Measurements from ENCODE around the gene IGFN1.
"Not testable (repeated sequence)": the region's sequence is repeated elsewhere in the genome, so short reads cannot be mapped to it uniquely, and the experiment has no call there.

IGFN1 gene

GRCh38 chr1:201239646-201240045 lies 49.0 kb downstream of the IGFN1 start:
- H4K8ac ChIP-seq (ENCODE audit: low read length); H2AFZ ChIP-seq (ENCODE audit: low read depth, low read length); H2BK15ac ChIP-seq (ENCODE audit: low read depth, poor library complexity, severe bottlenecking): not testable (repeated sequence)

DNA sequence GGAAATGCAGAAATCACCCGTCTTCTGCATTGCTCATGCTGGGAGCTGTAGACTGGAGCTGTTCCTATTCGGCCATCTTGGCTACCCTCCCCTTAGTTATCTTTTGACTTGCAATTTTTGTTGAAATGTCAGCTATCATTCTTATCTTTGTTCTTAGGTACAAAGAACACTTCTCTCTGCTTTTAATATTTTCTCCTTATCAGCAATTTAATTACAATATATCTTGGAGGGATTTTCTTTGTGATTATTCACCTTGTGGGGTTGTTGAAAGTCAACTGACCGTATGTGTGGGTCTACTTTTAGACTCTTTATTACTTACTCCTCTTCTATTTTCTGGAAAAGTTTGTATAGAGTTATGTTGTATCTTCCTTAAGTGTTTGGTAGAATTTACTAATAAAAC lies 49.5 kb downstream of the IGFN1 start:
- H3K27me3 ChIP-seq (ENCODE audit: control insufficient read depth in 1 of 2, insufficient read depth in 1 of 2, low read length in 2 of 2): peaks cover 0 to 25% of the 10 kb centered on the region in 2 experiments
- no peak overlapping the region for H2BK120ac ChIP-seq (ENCODE audit: low read depth, low read length)
- no CpG with 5 or more reads among the region's 3 CpGs for WGBS
- no peak overlapping the region for H3K9ac ChIP-seq (ENCODE audit: low read length)
- no peak overlapping the region for H3K27ac ChIP-seq (ENCODE audit: low read length, poor library complexity, severe bottlenecking)
- H4K91ac ChIP-seq (ENCODE audit: low read length): no peak overlapping the region
- no peak overlapping the region for H2BK5ac ChIP-seq (ENCODE audit: low read depth, low read length, poor library complexity, severe bottlenecking)
- H3K4me1 ChIP-seq (ENCODE audit: control insufficient read depth, insufficient read depth, low read depth, low read length): no peaks in the 10 kb centered on the region
- no peaks in the 10 kb centered on the region for H3K79me1 ChIP-seq (replicated peaks; ENCODE audit: low read length, poor library complexity, severe bottlenecking)
- H3K4me3 ChIP-seq (ENCODE audit: insufficient read depth in 1 of 2, low read depth in 1 of 2, low read length in 2 of 2): no peak overlapping the region
- no peak overlapping the region for H2BK12ac ChIP-seq (ENCODE audit: low read length in 2 of 2)
- no peak overlapping the region for H3K18ac ChIP-seq (ENCODE audit: low read depth in 1 of 2, low read length in 2 of 2)
- no peak overlapping the region for H2AK5ac ChIP-seq (ENCODE audit: low read length, severe bottlenecking)
- H3K9me3 ChIP-seq (ENCODE audit: control insufficient read depth, low read length): no peaks in the 10 kb centered on the region
- H3K36me3 ChIP-seq (ENCODE audit: control insufficient read depth in 1 of 2, insufficient read depth in 2 of 2, low read depth in 1 of 2, low read length in 2 of 2): no peaks in the 10 kb centered on the region
- H2AFZ ChIP-seq (ENCODE audit: low read depth, low read length): no peak overlapping the region
- no peak overlapping the region for H3K14ac ChIP-seq (ENCODE audit: low read length in 2 of 2)
- no peak overlapping the region for H3K4ac ChIP-seq (ENCODE audit: low read depth in 1 of 2, low read length in 2 of 2)
- DNase-seq: no peak
- no peak overlapping the region for H2BK15ac ChIP-seq (ENCODE audit: low read depth, poor library complexity, severe bottlenecking)
- no peak overlapping the region for H3K4me2 ChIP-seq (ENCODE audit: low read length, poor library complexity, severe bottlenecking)
- no peak overlapping the region for H3K23ac ChIP-seq (ENCODE audit: low read length in 2 of 2)
- no peak overlapping the region for H4K8ac ChIP-seq (ENCODE audit: low read length)

More at GRCh38 chr1:201239646-201240045, 49.0 kb downstream of the IGFN1 start:
- H3K9me3 ChIP-seq (ENCODE audit: control insufficient read depth, low read length); H3K79me1 ChIP-seq (replicated peaks; ENCODE audit: low read length, poor library complexity, severe bottlenecking); H3K23ac ChIP-seq (ENCODE audit: low read length in 2 of 2); H2AK5ac ChIP-seq (ENCODE audit: low read length, severe bottlenecking); H2BK12ac ChIP-seq (ENCODE audit: low read length in 2 of 2); H3K27ac ChIP-seq (ENCODE audit: low read length, poor library complexity, severe bottlenecking); H2BK5ac ChIP-seq (ENCODE audit: low read depth, low read length, poor library complexity, severe bottlenecking); H3K36me3 ChIP-seq (ENCODE audit: control insufficient read depth in 1 of 2, insufficient read depth in 2 of 2, low read depth in 1 of 2, low read length in 2 of 2); H3K4me1 ChIP-seq (ENCODE audit: control insufficient read depth, insufficient read depth, low read depth, low read length); H3K9ac ChIP-seq (ENCODE audit: low read length); DNase-seq; H3K4ac ChIP-seq (ENCODE audit: low read depth in 1 of 2, low read length in 2 of 2); H3K18ac ChIP-seq (ENCODE audit: low read depth in 1 of 2, low read length in 2 of 2); H4K91ac ChIP-seq (ENCODE audit: low read length); H2BK120ac ChIP-seq (ENCODE audit: low read depth, low read length); H3K4me2 ChIP-seq (ENCODE audit: low read length, poor library complexity, severe bottlenecking); H3K14ac ChIP-seq (ENCODE audit: low read length in 2 of 2); H3K4me3 ChIP-seq (ENCODE audit: insufficient read depth in 1 of 2, low read depth in 1 of 2, low read length in 2 of 2): not testable (repeated sequence)
- 78% methylated on average over 9 of the region's 11 CpGs for WGBS
- H3K27me3 ChIP-seq (ENCODE audit: control insufficient read depth in 1 of 2, insufficient read depth in 1 of 2, low read length in 2 of 2): peaks cover 0 to 25% of the 10 kb centered on the region in 2 experiments

- H2BK5ac ChIP-seq (ENCODE audit: low read depth, low read length, poor library complexity, severe bottlenecking): no peak overlapping the region
- no peak overlapping the region for H2BK120ac ChIP-seq (ENCODE audit: low read depth, low read length)
- no peak overlapping the region for H2BK15ac ChIP-seq (ENCODE audit: low read depth, poor library complexity, severe bottlenecking)
- no peak overlapping the region for H3K27ac ChIP-seq (ENCODE audit: low read length, poor library complexity, severe bottlenecking)
- no peak overlapping the region for H2BK12ac ChIP-seq (ENCODE audit: low read length in 2 of 2)
- no peak overlapping the region for H2AFZ ChIP-seq (ENCODE audit: low read depth, low read length)
- no peak overlapping the region for H4K91ac ChIP-seq (ENCODE audit: low read length)
- H3K9me3 ChIP-seq (ENCODE audit: control insufficient read depth, low read length): no peaks in the 10 kb centered on the region
- no peak overlapping the region for H3K14ac ChIP-seq (ENCODE audit: low read length in 2 of 2)
- H3K4me2 ChIP-seq (ENCODE audit: low read length, poor library complexity, severe bottlenecking): no peak overlapping the region
- H2AK5ac ChIP-seq (ENCODE audit: low read length, severe bottlenecking): no peak overlapping the region
- no peaks in the 10 kb centered on the region for H3K36me3 ChIP-seq (ENCODE audit: control insufficient read depth in 1 of 2, insufficient read depth in 2 of 2, low read depth in 1 of 2, low read length in 2 of 2)
- no peak overlapping the region for H3K4ac ChIP-seq (ENCODE audit: low read depth in 1 of 2, low read length in 2 of 2)
- H4K8ac ChIP-seq (ENCODE audit: low read length): no peak overlapping the region
- no CpG with 5 or more reads among the region's 2 CpGs for WGBS
- peaks cover 0 to 29% of the 10 kb centered on the region in 2 experiments for H3K27me3 ChIP-seq (ENCODE audit: control insufficient read depth in 1 of 2, insufficient read depth in 1 of 2, low read length in 2 of 2)
- no peak overlapping the region for H3K4me3 ChIP-seq (ENCODE audit: insufficient read depth in 1 of 2, low read depth in 1 of 2, low read length in 2 of 2)
- no peak overlapping the region for H3K23ac ChIP-seq (ENCODE audit: low read length in 2 of 2)
- no peak for DNase-seq
- no peaks in the 10 kb centered on the region for H3K4me1 ChIP-seq (ENCODE audit: control insufficient read depth, insufficient read depth, low read depth, low read length)
- no peak overlapping the region for H3K18ac ChIP-seq (ENCODE audit: low read depth in 1 of 2, low read length in 2 of 2)
- H3K9ac ChIP-seq (ENCODE audit: low read length): no peak overlapping the region
- no peaks in the 10 kb centered on the region for H3K79me1 ChIP-seq (replicated peaks; ENCODE audit: low read length, poor library complexity, severe bottlenecking)
Observed at GRCh38 chr1:201241736-201242135, 51.1 kb downstream of the IGFN1 start.

GRCh38 chr1:201245082-201245481 lies 54.5 kb downstream of the IGFN1 start:
- no peaks in the 10 kb centered on the region for H3K36me3 ChIP-seq (ENCODE audit: control insufficient read depth in 1 of 2, insufficient read depth in 2 of 2, low read depth in 1 of 2, low read length in 2 of 2)
- no peak overlapping the region for H2BK15ac ChIP-seq (ENCODE audit: low read depth, poor library complexity, severe bottlenecking)
- H3K27ac ChIP-seq (ENCODE audit: low read length, poor library complexity, severe bottlenecking): no peak overlapping the region
- no peak overlapping the region for H3K4ac ChIP-seq (ENCODE audit: low read depth in 1 of 2, low read length in 2 of 2)
- no peak overlapping the region for H3K14ac ChIP-seq (ENCODE audit: low read length in 2 of 2)
- H3K18ac ChIP-seq (ENCODE audit: low read depth in 1 of 2, low read length in 2 of 2): no peak overlapping the region
- no peaks in the 10 kb centered on the region for H3K79me1 ChIP-seq (replicated peaks; ENCODE audit: low read length, poor library complexity, severe bottlenecking)
- no peak overlapping the region for H4K8ac ChIP-seq (ENCODE audit: low read length)
- H3K27me3 ChIP-seq (ENCODE audit: control insufficient read depth in 1 of 2, insufficient read depth in 1 of 2, low read length in 2 of 2): peaks cover 0 to 30% of the 10 kb centered on the region in 2 experiments
- no peaks in the 10 kb centered on the region for H3K4me1 ChIP-seq (ENCODE audit: control insufficient read depth, insufficient read depth, low read depth, low read length)
- H3K4me3 ChIP-seq (ENCODE audit: insufficient read depth in 1 of 2, low read depth in 1 of 2, low read length in 2 of 2): no peak overlapping the region
- no peak overlapping the region for H2AK5ac ChIP-seq (ENCODE audit: low read length, severe bottlenecking)
- H2BK12ac ChIP-seq (ENCODE audit: low read length in 2 of 2): no peak overlapping the region
- no peak overlapping the region for H3K23ac ChIP-seq (ENCODE audit: low read length in 2 of 2)
- no peak for DNase-seq
- H3K4me2 ChIP-seq (ENCODE audit: low read length, poor library complexity, severe bottlenecking): no peak overlapping the region
- H2BK120ac ChIP-seq (ENCODE audit: low read depth, low read length): no peak overlapping the region
- H3K9ac ChIP-seq (ENCODE audit: low read length): no peak overlapping the region
- no peak overlapping the region for H2BK5ac ChIP-seq (ENCODE audit: low read depth, low read length, poor library complexity, severe bottlenecking)
- no peak overlapping the region for H2AFZ ChIP-seq (ENCODE audit: low read depth, low read length)
- H4K91ac ChIP-seq (ENCODE audit: low read length): no peak overlapping the region
- H3K9me3 ChIP-seq (ENCODE audit: control insufficient read depth, low read length): no peaks in the 10 kb centered on the region
- WGBS: 80% methylated on average over 1 of the region's 1 CpG
